Measurements from ENCODE around the gene EBF3. TPM values are rescaled to one million over a fixed set of nuclear protein-coding genes. Genes with fewer than 3 reads are reported as not detected.

EBF3 gene
- total RNA-seq, 1 donor from 2014 or later: 0.07 TPM

GRCh38 chr10:129848696-129849451 is 115.2 kb downstream of the EBF3 start:
- H3K9ac ChIP-seq (ENCODE audit: low read length): no peak overlapping the region
- Mint-ChIP-seq H3K4me1 (ENCODE audit: low read depth, unreplicated experiment) (no peaks in the 10 kb centered on the region), H3K9me3 (ENCODE audit: unreplicated experiment) (no peaks in the 10 kb centered on the region), H3K27me3 (ENCODE audit: low read depth, unreplicated experiment) (no peaks in the 10 kb centered on the region), H3K36me3 (ENCODE audit: low read depth, unreplicated experiment) (no peaks in the 10 kb centered on the region), H3K27ac (ENCODE audit: unreplicated experiment) (no peak overlapping the region), H3K4me3 (ENCODE audit: unreplicated experiment) (no peak overlapping the region)
- DNase-seq (ENCODE audit: low read depth): no peak
- TF ChIP-seq EZH2 (IDR thresholded peaks at IDR 0.05; ENCODE audit: insufficient read depth, low read length) (no peak), CTCF (IDR thresholded peaks at IDR 0.05; ENCODE audit: insufficient read depth, low read depth, low read length) (no peak)
- H3K36me3 ChIP-seq (ENCODE audit: insufficient read depth, low read length): no peaks in the 10 kb centered on the region
- no peak overlapping the region for H2AFZ ChIP-seq (ENCODE audit: low read depth, low read length)
- H3K27me3 ChIP-seq (ENCODE audit: insufficient read depth, low read length): no peaks in the 10 kb centered on the region
- H4K20me1 ChIP-seq (ENCODE audit: insufficient read depth, low read length): no peaks in the 10 kb centered on the region
- no peak overlapping the region for H3K4me2 ChIP-seq (ENCODE audit: low read length)
- FAIRE-seq: no peak
- no peaks in the 10 kb centered on the region for H3K9me3 ChIP-seq (ENCODE audit: insufficient read depth, low read depth, low read length)
- H3K4me1 ChIP-seq (ENCODE audit: insufficient read depth, low read length): no peaks in the 10 kb centered on the region
- H3K27ac ChIP-seq (ENCODE audit: low read depth, low read length): no peak overlapping the region
- no peak overlapping the region for H3K4me3 ChIP-seq (ENCODE audit: insufficient read depth, low read depth, low read length)
- no peaks in the 10 kb centered on the region for H3K79me2 ChIP-seq (ENCODE audit: insufficient read depth, low read length)

GRCh38 chr10:129847741-129848483 is 116.2 kb downstream of the EBF3 start:
- Mint-ChIP-seq H3K4me3 (ENCODE audit: unreplicated experiment) (no peak overlapping the region), H3K4me1 (ENCODE audit: low read depth, unreplicated experiment) (no peaks in the 10 kb centered on the region), H3K27ac (ENCODE audit: unreplicated experiment) (no peak overlapping the region), H3K27me3 (ENCODE audit: low read depth, unreplicated experiment) (no peaks in the 10 kb centered on the region), H3K36me3 (ENCODE audit: low read depth, unreplicated experiment) (no peaks in the 10 kb centered on the region), H3K9me3 (ENCODE audit: unreplicated experiment) (no peaks in the 10 kb centered on the region)
- Histone ChIP-seq H3K4me1 (ENCODE audit: insufficient read depth, low read length) (no peaks in the 10 kb centered on the region), H3K4me2 (ENCODE audit: low read length) (no peak overlapping the region), H3K27me3 (ENCODE audit: insufficient read depth, low read length) (no peaks in the 10 kb centered on the region), H3K9me3 (ENCODE audit: insufficient read depth, low read depth, low read length) (no peaks in the 10 kb centered on the region), H3K36me3 (ENCODE audit: insufficient read depth, low read length) (no peaks in the 10 kb centered on the region), H4K20me1 (ENCODE audit: insufficient read depth, low read length) (no peaks in the 10 kb centered on the region), H3K9ac (ENCODE audit: low read length) (no peak overlapping the region), H3K79me2 (ENCODE audit: insufficient read depth, low read length) (no peaks in the 10 kb centered on the region), H3K27ac (ENCODE audit: low read depth, low read length) (no peak overlapping the region), H3K4me3 (ENCODE audit: insufficient read depth, low read depth, low read length) (no peak overlapping the region), H2AFZ (ENCODE audit: low read depth, low read length) (no peak overlapping the region)
- TF ChIP-seq CTCF (IDR thresholded peaks at IDR 0.05; ENCODE audit: insufficient read depth, low read depth, low read length): no peak
- TF ChIP-seq EZH2 (IDR thresholded peaks at IDR 0.05; ENCODE audit: insufficient read depth, low read length): no peak
- no peak for FAIRE-seq
- DNase-seq (ENCODE audit: low read depth): no peak

All from astrocyte (in vitro differentiated cells and primary cell).